ENCODE results near the gene PGLYRP2. TPM values are rescaled to one million over a fixed set of nuclear protein-coding genes. Genes with fewer than 3 reads are reported as not detected.
"Not testable (repeated sequence)": the region's sequence is repeated elsewhere in the genome, so short reads cannot be mapped to it uniquely, and the experiment has no call there.

The PGLYRP2 gene
- total and polyA plus RNA-seq, 7 donors: 0.60 TPM; not detected in 6

GRCh38 chr19:15495151-15495550 lies 15.8 kb upstream of the PGLYRP2 start:
- no peaks in the 10 kb centered on the region for H3K36me3 ChIP-seq
- no peak for DNase-seq
- no peaks in the 10 kb centered on the region for H3K4me1 ChIP-seq
- no peak overlapping the region for H3K27ac ChIP-seq
- H3K27me3 ChIP-seq: peaks cover 0 to 10% (median 0%) of the 10 kb centered on the region in 3 donors
- 97 to 100% methylated on average over 1 of the region's 1 CpG for WGBS, 2 donors
- TF ChIP-seq POLR2AphosphoS5 (IDR thresholded peaks at IDR 0.05) (no peak), POLR2A (IDR thresholded peaks at IDR 0.05) (no peak)
- H3K9me3 ChIP-seq: no peaks in the 10 kb centered on the region
- intact Hi-C loops (cut with DNase I): no loop called here
- no peak overlapping the region for H3K4me3 ChIP-seq

GRCh38 chr19:15488489-15489226 lies 9.4 kb upstream of the PGLYRP2 start:
- Histone ChIP-seq H3K4me3 (no peak overlapping the region), H3K9me3 (no peaks in the 10 kb centered on the region), H3K27me3 (no peaks in the 10 kb centered on the region), H3K27ac (no peak overlapping the region), H3K36me3 (no peaks in the 10 kb centered on the region), H3K4me1 (no peaks in the 10 kb centered on the region)
- intact Hi-C loops (cut with DNase I): no loop called here
- DNase-seq: no peak
- 74 to 77% methylated on average over 13 of the region's 13 CpGs for WGBS, 2 donors
- no peak for TF ChIP-seq CTCF (IDR thresholded peaks at IDR 0.05)
- no peak for TF ChIP-seq POLR2AphosphoS5 (IDR thresholded peaks at IDR 0.05)
- TF ChIP-seq EP300 (IDR thresholded peaks at IDR 0.05): no peak
- no peak for TF ChIP-seq POLR2A (IDR thresholded peaks at IDR 0.05)

- Histone ChIP-seq H3K4me3 (no peak overlapping the region), H3K27ac (no peak overlapping the region), H3K9me3 (no peaks in the 10 kb centered on the region), H3K4me1 (no peaks in the 10 kb centered on the region), H3K36me3 (no peaks in the 10 kb centered on the region), H3K27me3 (no peaks in the 10 kb centered on the region)
- WGBS, 2 donors: 91 to 92% methylated on average over 4 of the region's 4 CpGs
- DNase-seq: no peak
- TF ChIP-seq CTCF (IDR thresholded peaks at IDR 0.05) (no peak), POLR2AphosphoS5 (IDR thresholded peaks at IDR 0.05) (no peak), POLR2A (IDR thresholded peaks at IDR 0.05) (no peak), EP300 (IDR thresholded peaks at IDR 0.05) (no peak)
- intact Hi-C loops (cut with DNase I): no loop called here
Measured at GRCh38 chr19:15487038-15487437, 7.7 kb upstream of the PGLYRP2 start.

- H3K9me3 ChIP-seq; H3K4me1 ChIP-seq; H3K27me3 ChIP-seq; DNase-seq; H3K27ac ChIP-seq; H3K36me3 ChIP-seq; H3K4me3 ChIP-seq; intact Hi-C loops (cut with DNase I): not testable (repeated sequence)
- WGBS, 2 donors: 24 to 70% methylated on average over 5 of the region's 5 CpGs
Measured at GRCh38 chr19:15485768-15486167, 6.5 kb upstream of the PGLYRP2 start.

GRCh38 chr19:15480996-15481395 lies 1.7 kb upstream of the PGLYRP2 start:
- intact Hi-C loops (cut with DNase I); H3K4me3 ChIP-seq; DNase-seq; H3K4me1 ChIP-seq; H3K36me3 ChIP-seq; H3K27ac ChIP-seq; H3K27me3 ChIP-seq; H3K9me3 ChIP-seq: not testable (repeated sequence)
- WGBS, 2 donors: 87 to 90% methylated on average over 7 of the region's 7 CpGs

- peaks cover 0 to 2% (median 0%) of the 10 kb centered on the region in 4 donors for H3K9me3 ChIP-seq
- H3K27me3 ChIP-seq: peaks cover 0 to 8% (median 7%) of the 10 kb centered on the region in 3 donors
- WGBS, 2 donors: 56 to 79% methylated on average over 5 of the region's 5 CpGs
- TF ChIP-seq EP300 (IDR thresholded peaks at IDR 0.05) (no peak), POLR2AphosphoS5 (IDR thresholded peaks at IDR 0.05) (no peak), CTCF (IDR thresholded peaks at IDR 0.05) (no peak), POLR2A (IDR thresholded peaks at IDR 0.05) (no peak)
- no peak overlapping the region for H3K27ac ChIP-seq
- H3K4me3 ChIP-seq: no peak overlapping the region
- H3K4me1 ChIP-seq: no peaks in the 10 kb centered on the region
- intact Hi-C loops (cut with DNase I): no loop called here
- no peak for DNase-seq
- no peaks in the 10 kb centered on the region for H3K36me3 ChIP-seq
Measured at GRCh38 chr19:15476325-15476724, 3.0 kb downstream of the PGLYRP2 start.

Data from sigmoid colon (tissue), 7 donors.